ENCODE results near the gene SLC25A27. TPM values are rescaled to one million over a fixed set of nuclear protein-coding genes. Genes with fewer than 3 reads are reported as not detected.
A peak's percentile ranks its signal among the peaks of the same experiment; 100 is the strongest.

Gene SLC25A27
- total and polyA plus RNA-seq, 9 of the 15 experiments (the other 6 are each of a cell fraction or from before 2014, with no cell fraction given): not detected

DNA sequence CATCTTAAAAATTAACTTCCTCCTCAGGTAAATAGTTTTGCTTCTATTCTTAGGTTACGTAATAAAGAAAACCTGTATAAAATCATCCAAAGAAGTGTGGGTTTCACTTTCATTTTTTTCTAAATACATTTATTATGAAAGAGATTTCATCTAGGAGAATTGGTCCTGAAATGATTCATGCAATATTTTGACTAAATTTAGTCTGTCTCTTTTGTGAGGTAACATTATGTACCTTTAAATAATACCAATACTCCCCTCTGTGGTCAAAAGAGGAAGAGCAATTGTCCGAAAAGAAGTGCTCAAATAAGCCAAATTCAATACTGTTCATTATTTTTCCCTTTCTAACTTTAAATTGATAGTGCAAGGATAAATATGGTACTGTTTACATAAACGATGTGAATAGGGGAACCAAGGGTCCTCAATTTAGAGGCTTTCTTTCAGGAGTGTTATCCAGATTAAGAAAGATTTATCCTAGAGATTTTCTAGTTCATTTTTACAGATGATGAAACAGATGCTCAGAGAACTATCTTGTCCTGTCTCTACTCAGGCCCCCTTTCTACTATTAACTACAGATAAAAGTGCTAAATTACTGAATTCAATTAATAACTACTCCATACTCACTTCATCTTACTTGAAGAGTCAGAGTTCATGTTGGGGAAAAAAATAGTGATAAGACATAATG, 26.4 kb upstream of the SLC25A27 start:
- Histone ChIP-seq H3K4me1 (replicated peaks in 1 of 2; ENCODE audit: control insufficient read depth in 2 of 2, insufficient read depth in 2 of 2, low read length in 2 of 2) (no peaks in the 10 kb centered on the region), H3K36me3 (ENCODE audit: control insufficient read depth, insufficient read depth, low read length) (no peaks in the 10 kb centered on the region), H3K27me3 (ENCODE audit: control insufficient read depth in 2 of 2, insufficient read depth in 2 of 2, low read length in 2 of 2) (no peaks in the 10 kb centered on the region), H2AFZ (ENCODE audit: low read depth, low read length) (no peak overlapping the region), H3K27ac (ENCODE audit: extremely low read depth, low read depth, low read length) (no peak overlapping the region), H3K4me3 (no peak overlapping the region), H3K4me2 (ENCODE audit: insufficient read depth, low read length) (no peak overlapping the region), H3K79me2 (ENCODE audit: control insufficient read depth, insufficient read depth, low read length) (no peaks in the 10 kb centered on the region), H3K9ac (ENCODE audit: insufficient read depth in 1 of 2, low read depth in 2 of 2, low read length in 2 of 2) (no peak overlapping the region), H4K20me1 (replicated peaks; ENCODE audit: control insufficient read depth, insufficient read depth, low read length) (no peaks in the 10 kb centered on the region), H3K9me1 (ENCODE audit: control insufficient read depth, insufficient read depth, low read length) (no peaks in the 10 kb centered on the region), H3K9me3 (replicated peaks; ENCODE audit: control insufficient read depth, insufficient read depth, low read depth, low read length) (no peaks in the 10 kb centered on the region)
- CTCF ChIA-PET (ENCODE audit: low intra/inter-chr PET ratio): interaction anchor here (1.0 kb wide), 1 partner anchor 207 kb away, joined by 3 read pairs; no protein-coding TSS in a partner anchor
- in situ Hi-C loops (cut with MboI): no loop called here
- POLR2A ChIA-PET: interaction anchor here (0.6 kb wide), 1 partner anchor 19 kb away, joined by 4 read pairs; no protein-coding TSS in a partner anchor
- no TSS peak for BruUV-seq (replicated peaks)
- FAIRE-seq (peak; percentile 42), ATAC-seq (peak; percentile 62; the same call in 2 of the 3 replicates), DNase-seq (ENCODE audit: extremely low read depth in 1 of 4, low spot score in 3 of 4) (peak in 1 of 4 experiments; percentile 19)
- intact Hi-C loops (cut with micrococcal nuclease): loop anchor here (1.0 to 10.0 kb wide), 3 partner anchors 207 to 404 kb away; no protein-coding TSS in a partner anchor
- WGBS (ENCODE audit: insufficient coverage, low coverage, missing lambda C conversion rate): 6% methylated on average over 3 of the region's 3 CpGs
- TF ChIP-seq ZBTB7A (IDR thresholded peaks at IDR 0.05; ENCODE audit: borderline replicate concordance, control insufficient read depth, low read depth, low read length) (no peak), NRF1 (conservative IDR thresholded peaks at IDR 0.05 in 1 of 2, IDR thresholded peaks at IDR 0.05 in 1 of 2) (no peak), SPI1 (IDR thresholded peaks at IDR 0.05; ENCODE audit: borderline replicate concordance, low read depth, low read length) (0 out of 2 replicates have a peak, but pooled peaks have one; percentile 32), CEBPG (CRISPR knock-in tag; IDR thresholded peaks at IDR 0.05) (no peak), CEBPG (tag; conservative IDR thresholded peaks at IDR 0.05 in 1 of 2, IDR thresholded peaks at IDR 0.05 in 1 of 2) (peak; percentile 40 to 66; a peak in 2 of 4 replicates), CEBPB (tag; IDR thresholded peaks at IDR 0.05) (peak; percentile 69), TEAD2 (tag; IDR thresholded peaks at IDR 0.05) (no peak)
- TF ChIP-seq, protein P1, sequence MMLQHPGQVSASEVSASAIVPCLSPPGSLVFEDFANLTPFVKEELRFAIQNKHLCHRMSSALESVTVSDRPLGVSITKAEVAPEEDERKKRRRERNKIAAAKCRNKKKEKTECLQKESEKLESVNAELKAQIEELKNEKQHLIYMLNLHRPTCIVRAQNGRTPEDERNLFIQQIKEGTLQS (IDR thresholded peaks at IDR 0.05): no peak
- TF ChIP-seq, protein P1 (CRISPR knock-in tag; conservative IDR thresholded peaks at IDR 0.05): no peak
- TF ChIP-seq, protein P2, sequence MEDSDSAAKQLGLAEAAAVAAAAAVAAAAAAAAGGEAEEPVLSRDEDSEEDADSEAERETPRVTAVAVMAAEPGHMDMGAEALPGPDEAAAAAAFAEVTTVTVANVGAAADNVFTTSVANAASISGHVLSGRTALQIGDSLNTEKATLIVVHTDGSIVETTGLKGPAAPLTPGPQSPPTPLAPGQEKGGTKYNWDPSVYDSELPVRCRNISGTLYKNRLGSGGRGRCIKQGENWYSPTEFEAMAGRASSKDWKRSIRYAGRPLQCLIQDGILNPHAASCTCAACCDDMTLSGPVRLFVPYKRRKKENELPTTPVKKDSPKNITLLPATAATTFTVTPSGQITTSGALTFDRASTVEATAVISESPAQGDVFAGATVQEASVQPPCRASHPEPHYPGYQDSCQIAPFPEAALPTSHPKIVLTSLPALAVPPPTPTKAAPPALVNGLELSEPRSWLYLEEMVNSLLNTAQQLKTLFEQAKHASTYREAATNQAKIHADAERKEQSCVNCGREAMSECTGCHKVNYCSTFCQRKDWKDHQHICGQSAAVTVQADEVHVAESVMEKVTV (CRISPR knock-in tag; IDR thresholded peaks at IDR 0.05): peak; percentile 46
- TF ChIP-seq, protein P3, sequence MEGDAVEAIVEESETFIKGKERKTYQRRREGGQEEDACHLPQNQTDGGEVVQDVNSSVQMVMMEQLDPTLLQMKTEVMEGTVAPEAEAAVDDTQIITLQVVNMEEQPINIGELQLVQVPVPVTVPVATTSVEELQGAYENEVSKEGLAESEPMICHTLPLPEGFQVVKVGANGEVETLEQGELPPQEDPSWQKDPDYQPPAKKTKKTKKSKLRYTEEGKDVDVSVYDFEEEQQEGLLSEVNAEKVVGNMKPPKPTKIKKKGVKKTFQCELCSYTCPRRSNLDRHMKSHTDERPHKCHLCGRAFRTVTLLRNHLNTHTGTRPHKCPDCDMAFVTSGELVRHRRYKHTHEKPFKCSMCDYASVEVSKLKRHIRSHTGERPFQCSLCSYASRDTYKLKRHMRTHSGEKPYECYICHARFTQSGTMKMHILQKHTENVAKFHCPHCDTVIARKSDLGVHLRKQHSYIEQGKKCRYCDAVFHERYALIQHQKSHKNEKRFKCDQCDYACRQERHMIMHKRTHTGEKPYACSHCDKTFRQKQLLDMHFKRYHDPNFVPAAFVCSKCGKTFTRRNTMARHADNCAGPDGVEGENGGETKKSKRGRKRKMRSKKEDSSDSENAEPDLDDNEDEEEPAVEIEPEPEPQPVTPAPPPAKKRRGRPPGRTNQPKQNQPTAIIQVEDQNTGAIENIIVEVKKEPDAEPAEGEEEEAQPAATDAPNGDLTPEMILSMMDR (IDR thresholded peaks at IDR 0.05 in 2 of 3, conservative IDR thresholded peaks at IDR 0.05 in 1 of 3; ENCODE audit: insufficient read depth in 2 of 3, low read depth in 1 of 3, low read length in 3 of 3): peak in 2 of 3 experiments; percentile 35 to 60; a peak in 4 of 6 replicates
